Panc1 (cell line): Measurements from ENCODE around the gene PEX5L. TPM values are rescaled to one million over a fixed set of nuclear protein-coding genes. Genes with fewer than 3 reads are reported as not detected.

ENCODE experiments used
- ATAC-seq: fragments of 200-7000 bp; cut with Tn5 transposase; 2 replicates; pipeline ENCODE4 v1.9.1; 2020; ENCODE audit warnings: mild to moderate bottlenecking, moderate library complexity
- BruUV-seq: library from RNA; stranded (reverse); fragments of 400-500 nt; replicated peaks from 2 replicates; lab custom pipeline; 2021; lab: Mats Ljungman, UMichigan
- CTCF ChIA-PET: fragments of 300-600 bp; sonication (Branson Sonifier 250); formaldehyde crosslinking; loops from one replicate; lab custom pipeline; 2022; ENCODE audit warnings: antibody characterized with exemption; lab: Charles Lee
- POLR2A ChIA-PET: fragments of 300-600 bp; sonication (Branson Sonifier 250); formaldehyde crosslinking; loops from one replicate; lab custom pipeline; 2022; ENCODE audit warnings: antibody characterized with exemption; lab: Charles Lee
- DNase-seq: peaks from one replicate; pipeline ENCODE4 v3.0.0-alpha.2; 2010; ENCODE audit warnings: low read depth, low spot score
- H3K27ac ChIP-seq: 2 replicates; pipeline ENCODE4 v1.5.1; 2011; ENCODE audit warnings: mild to moderate bottlenecking, low read length, inconsistent platforms
- H3K27me3 ChIP-seq: fragments of 200-500 bp; sonication (Bioruptor generic); 2 replicates; pipeline ENCODE4 v1.6.0; 2014; ENCODE audit warnings: low read length, inconsistent platforms; ENCODE audit not compliant: control insufficient read depth, insufficient read depth
- H3K36me3 ChIP-seq: fragments of 200-500 bp; sonication (Bioruptor generic); 2 replicates; pipeline ENCODE4 v1.5.1; 2014; ENCODE audit warnings: inconsistent platforms, mild to moderate bottlenecking, low read length, moderate library complexity; ENCODE audit not compliant: control insufficient read depth, insufficient read depth
- H3K4me1 ChIP-seq: 2 replicates; pipeline ENCODE4 v1.5.1; 2011; ENCODE audit warnings: inconsistent platforms, mild to moderate bottlenecking, low read length, moderate library complexity; ENCODE audit not compliant: control insufficient read depth, insufficient read depth
- H3K4me3 ChIP-seq, 2 experiments: 2 replicates each; pipeline ENCODE4 v1.5.1; 2011 to 2012; ENCODE audit warnings: low read depth in 2 of 2, low read length in 2 of 2, mild to moderate bottlenecking in 2 of 2, inconsistent platforms in 1 of 2, moderate library complexity in 1 of 2
- H3K9me3 ChIP-seq: fragments of 200-500 bp; sonication (Bioruptor generic); 2 replicates; pipeline ENCODE4 v1.5.1; 2014; ENCODE audit warnings: low read depth, mild to moderate bottlenecking, inconsistent platforms, low read length, moderate library complexity; ENCODE audit not compliant: control insufficient read depth, insufficient read depth
- CTCF ChIP-seq: fragments of 450-650 bp; IDR thresholded peaks from 2 replicates; pipeline ENCODE4 v1.5.1; 2017; ENCODE audit warnings: mild to moderate bottlenecking
- POLR2AphosphoS5 ChIP-seq: IDR thresholded peaks from 2 replicates; pipeline ENCODE4 v1.6.1; 2012; ENCODE audit warnings: mild to moderate bottlenecking, low read depth, low read length, moderate library complexity
- REST ChIP-seq, 2 experiments: IDR thresholded peaks; 2 replicates each; pipeline ENCODE4 v1.6.1; 2011 to 2012; ENCODE audit warnings: low read depth in 2 of 2, control low read depth in 1 of 2, low read length in 1 of 2, mild to moderate bottlenecking in 1 of 2, moderate library complexity in 1 of 2; ENCODE audit not compliant: insufficient read depth in 1 of 2
- SIN3A ChIP-seq: IDR thresholded peaks from 2 replicates; pipeline ENCODE4 v1.6.1; 2012; ENCODE audit warnings: low read depth, mild to moderate bottlenecking, low read length, moderate library complexity, borderline replicate concordance; ENCODE audit not compliant: insufficient read depth
- TCF7L2 ChIP-seq: IDR thresholded peaks from 2 replicates; pipeline ENCODE4 v1.6.1; 2011; ENCODE audit warnings: mild to moderate bottlenecking, low read depth, low read length, inconsistent platforms
- in situ Hi-C: cut with HindIII; loops from 2 replicates; pipeline ENCODE4 v1.10.0; 2016; ENCODE audit warnings: low sequenced_read_pairs, low pct_unique_long_range_greater_than_20kb
- intact Hi-C: fragments of 100-400 bp; cut with micrococcal nuclease; formaldehyde crosslinking; loops from one replicate; pipeline ENCODE4 v1.10.0; 2022; ENCODE audit not compliant: unreplicated experiment
- total RNA-seq: library from RNA; stranded (reverse); gene quantifications from one replicate; pipeline ENCODE4 v1.2.1, GENCODE V29; 2021; ENCODE audit not compliant: unreplicated experiment

PEX5L gene
- total RNA-seq, 1 experiment from 2014 or later, result 0.23 TPM

GRCh38 chr3:180073561-180073960 is 36.8 kb upstream of the PEX5L start:
- in situ Hi-C loops, result no loop called here
- no peaks in the 10 kb centered on the region for H3K4me1 ChIP-seq
- CTCF ChIA-PET, result no interaction called here
- H3K27ac ChIP-seq, result no peak overlapping the region
- ATAC-seq, result no peak
- DNase-seq, result no peak
- no TSS peak for BruUV-seq
- no peaks in the 10 kb centered on the region for H3K36me3 ChIP-seq
- intact Hi-C loops, result no loop called here
- no peak overlapping the region for H3K4me3 ChIP-seq
- POLR2A ChIA-PET, result no interaction called here
- no peaks in the 10 kb centered on the region for H3K27me3 ChIP-seq
- H3K9me3 ChIP-seq, result no peaks in the 10 kb centered on the region
- TF ChIP-seq POLR2AphosphoS5, result no peak
- no peak for TF ChIP-seq CTCF
- no peak for TF ChIP-seq TCF7L2
- TF ChIP-seq REST (IDR thresholded peaks at IDR 0.05; ENCODE audit: insufficient read depth in 1 of 2, low read depth in 2 of 2, low read length in 1 of 2), result no peak
- no peak for TF ChIP-seq SIN3A

GRCh38 chr3:180072786-180073185 is 36.0 kb upstream of the PEX5L start:
- intact Hi-C loops, result no loop called here

More at GRCh38 chr3:180072786-180073185, 36.0 kb upstream of the PEX5L start:
- H3K27me3 ChIP-seq, result no peaks in the 10 kb centered on the region
- POLR2A ChIA-PET, result no interaction called here
- no peaks in the 10 kb centered on the region for H3K4me1 ChIP-seq
- no peak for ATAC-seq
- in situ Hi-C loops, result no loop called here
- no peak overlapping the region for H3K27ac ChIP-seq
- H3K4me3 ChIP-seq, result no peak overlapping the region
- DNase-seq, result no peak
- BruUV-seq, result no TSS peak
- no peak for TF ChIP-seq POLR2AphosphoS5
- no peak for TF ChIP-seq TCF7L2
- TF ChIP-seq REST (IDR thresholded peaks at IDR 0.05; ENCODE audit: insufficient read depth in 1 of 2, low read depth in 2 of 2, low read length in 1 of 2), result no peak
- no peak for TF ChIP-seq CTCF
- TF ChIP-seq SIN3A, result no peak
- CTCF ChIA-PET, result no interaction called here
- H3K9me3 ChIP-seq, result no peaks in the 10 kb centered on the region
- no peaks in the 10 kb centered on the region for H3K36me3 ChIP-seq
